GM12865 (cell line): ENCODE data around the gene ARSB.
"Not testable (repeated sequence)": the region's sequence is repeated elsewhere in the genome, so short reads cannot be mapped to it uniquely, and the experiment has no call there.

Experiments
- DNase-seq: peaks from one replicate; pipeline ENCODE4 v3.0.0; 2010; ENCODE audit warnings: low read depth
- H3K4me3 ChIP-seq: 2 replicates; pipeline ENCODE4 v1.5.1; 2011; ENCODE audit warnings: mild to moderate bottlenecking, low read depth, low read length, control low read depth
- TF ChIP-seq, protein P1 (sequence below): IDR thresholded peaks from 2 replicates; pipeline ENCODE4 v1.5.1; 2011; ENCODE audit warnings: low read length, control low read depth, low read depth, inconsistent platforms; ENCODE audit not compliant: insufficient read depth; ENCODE audit errors: missing control alignments

Gene ARSB

GRCh38 chr5:78765756-78766411 is 219.2 kb downstream of the ARSB start:
- H3K4me3 ChIP-seq: no peak overlapping the region
- TF ChIP-seq, protein P1, sequence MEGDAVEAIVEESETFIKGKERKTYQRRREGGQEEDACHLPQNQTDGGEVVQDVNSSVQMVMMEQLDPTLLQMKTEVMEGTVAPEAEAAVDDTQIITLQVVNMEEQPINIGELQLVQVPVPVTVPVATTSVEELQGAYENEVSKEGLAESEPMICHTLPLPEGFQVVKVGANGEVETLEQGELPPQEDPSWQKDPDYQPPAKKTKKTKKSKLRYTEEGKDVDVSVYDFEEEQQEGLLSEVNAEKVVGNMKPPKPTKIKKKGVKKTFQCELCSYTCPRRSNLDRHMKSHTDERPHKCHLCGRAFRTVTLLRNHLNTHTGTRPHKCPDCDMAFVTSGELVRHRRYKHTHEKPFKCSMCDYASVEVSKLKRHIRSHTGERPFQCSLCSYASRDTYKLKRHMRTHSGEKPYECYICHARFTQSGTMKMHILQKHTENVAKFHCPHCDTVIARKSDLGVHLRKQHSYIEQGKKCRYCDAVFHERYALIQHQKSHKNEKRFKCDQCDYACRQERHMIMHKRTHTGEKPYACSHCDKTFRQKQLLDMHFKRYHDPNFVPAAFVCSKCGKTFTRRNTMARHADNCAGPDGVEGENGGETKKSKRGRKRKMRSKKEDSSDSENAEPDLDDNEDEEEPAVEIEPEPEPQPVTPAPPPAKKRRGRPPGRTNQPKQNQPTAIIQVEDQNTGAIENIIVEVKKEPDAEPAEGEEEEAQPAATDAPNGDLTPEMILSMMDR: no peak
- DNase-seq: no peak

GRCh38 chr5:78765116-78765515 is 220.0 kb downstream of the ARSB start:
- no peak overlapping the region for H3K4me3 ChIP-seq
- DNase-seq: no peak
- TF ChIP-seq, protein P1: no peak

DNA sequence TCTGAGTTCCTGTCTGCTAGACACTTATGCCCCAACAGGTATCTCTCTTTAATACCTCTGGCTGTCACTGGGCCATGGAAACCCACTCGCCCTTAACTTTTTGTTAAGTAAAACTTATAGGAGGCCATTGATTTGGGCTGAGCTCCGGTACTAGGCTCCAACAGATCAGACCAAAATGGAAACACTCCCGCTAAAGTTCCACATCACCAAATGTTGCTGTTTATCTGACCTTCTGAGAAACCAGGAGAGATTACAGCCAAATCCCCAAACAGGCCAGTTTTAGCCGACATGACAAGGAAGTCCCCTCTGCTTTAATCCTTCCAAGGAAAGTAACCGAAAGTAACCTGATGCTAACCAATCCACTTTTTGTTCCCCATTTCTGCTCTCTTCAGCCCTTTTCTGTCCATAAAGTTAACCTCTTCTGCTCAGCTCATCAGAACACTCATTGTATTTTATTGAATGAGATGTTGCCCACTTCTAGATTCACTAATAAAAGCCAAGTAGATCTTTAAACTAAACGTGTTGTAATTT is 221.4 kb downstream of the ARSB start:
- TF ChIP-seq, protein P1: no peak
- H3K4me3 ChIP-seq: no peak overlapping the region
- peak; percentile 27 for DNase-seq

DNA sequence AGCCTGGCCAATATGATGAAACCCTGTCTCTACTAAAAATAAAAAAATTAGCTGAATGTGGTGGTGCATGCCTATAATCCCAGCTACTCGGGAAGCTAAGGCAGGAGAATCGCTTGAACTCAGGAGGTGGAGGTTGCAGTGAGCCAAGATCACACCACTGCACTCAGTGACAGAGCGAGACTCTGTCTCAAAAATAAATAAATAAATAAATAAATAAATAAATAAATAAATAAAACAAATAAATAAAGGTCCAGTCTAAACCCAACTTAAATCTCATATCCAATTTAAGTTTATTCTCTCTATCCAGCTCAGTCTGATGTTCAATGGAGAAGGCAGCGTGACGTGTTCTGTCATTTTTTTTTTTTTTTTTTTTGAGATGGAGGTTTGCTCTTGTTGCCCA is 222.4 kb downstream of the ARSB start:
- not testable (repeated sequence) for DNase-seq, H3K4me3 ChIP-seq

DNA sequence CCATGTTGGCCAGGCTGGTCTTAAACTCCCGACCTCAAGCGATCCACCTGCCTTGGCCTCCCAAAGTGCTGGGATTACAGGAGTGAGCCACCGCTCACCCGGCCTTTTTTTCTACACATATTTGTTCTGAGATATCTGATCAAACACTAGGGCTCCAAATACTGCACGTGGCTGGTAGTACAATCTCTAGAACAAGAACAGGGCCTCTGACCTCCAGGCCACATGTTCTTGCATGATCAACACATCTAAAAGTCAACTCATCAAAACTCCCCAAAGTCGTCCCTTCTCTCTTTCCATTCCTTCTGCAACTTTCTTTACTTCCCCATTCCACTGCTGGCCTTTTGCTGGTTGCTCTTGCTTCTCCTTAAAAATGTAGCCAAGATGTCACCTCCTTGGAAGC is 223.3 kb downstream of the ARSB start:
- no peak for DNase-seq
- TF ChIP-seq, protein P1: no peak
- no peak overlapping the region for H3K4me3 ChIP-seq

- H3K4me3 ChIP-seq: no peak overlapping the region
- DNase-seq: peak; percentile 36
- TF ChIP-seq, protein P1: peak; percentile 47
These were observed 224.3 kb downstream of the ARSB start for GRCh38 chr5:78760770-78761169.

GRCh38 chr5:78760366-78760765 is 224.7 kb downstream of the ARSB start:
- peak; percentile 25 for DNase-seq
- H3K4me3 ChIP-seq: no peak overlapping the region
- TF ChIP-seq, protein P1: no peak
